K562 (cell line): Measurements from ENCODE around the gene AGPAT3. TPM values are rescaled to one million over a fixed set of nuclear protein-coding genes. Genes with fewer than 3 reads are reported as not detected.

Experiments used
- ATAC-seq: fragments of 200-7000 bp; cut with Tn5 transposase; 3 replicates; pipeline ENCODE4 v1.9.1; 2020; ENCODE audit warnings: moderate library complexity
- BruUV-seq: library from RNA; stranded (reverse); fragments of 400-500 nt; replicated peaks from 2 replicates; lab custom pipeline; 2021; lab: Mats Ljungman, UMichigan
- CTCF ChIA-PET: fragments of 300-600 bp; formaldehyde crosslinking; extraction: SDS; loops from one replicate; lab custom pipeline; 2021; ENCODE audit warnings: low intra/inter-chr PET ratio; lab: Yijun Ruan, JAX
- POLR2A ChIA-PET: fragments of 300-600, 350-650 bp; sonication (Branson Sonifier 250); formaldehyde crosslinking; extraction: SDS; loops from one replicate; lab custom pipeline; 2021; ENCODE audit warnings: antibody characterized with exemption, inconsistent platforms; lab: Yijun Ruan, JAX
- DNase-seq, 4 experiments: peaks; one replicate each; pipeline versions ENCODE4 v3.0.0 to v3.0.0-alpha.2; 2011 to 2018; ENCODE audit warnings: low spot score in 3 of 4, mixed read lengths in 3 of 4; ENCODE audit errors: extremely low read depth in 1 of 4
- FAIRE-seq: peaks from 2 replicates; lab custom pipeline; 2011; peaks lifted over from hg19 to GRCh38; lab: Jason Lieb, UNC
- H2AFZ ChIP-seq: 2 replicates; pipeline ENCODE4 v1.6.0; 2011; ENCODE audit warnings: low read depth, low read length, control low read depth, inconsistent platforms
- H3K27ac ChIP-seq: fragments of 200-600 bp; 3 replicates; pipeline ENCODE4 v1.8.0; 2011; ENCODE audit warnings: low read depth, mild to moderate bottlenecking, control low read depth, inconsistent platforms, low read length, moderate library complexity, mixed read lengths; ENCODE audit errors: extremely low read depth
- H3K27me3 ChIP-seq, 2 experiments: fragments of 300-600 bp in 1 of 2; 2 replicates in 1 of 2; 3 replicates in 1 of 2; pipeline versions ENCODE4 v1.6.0 to v1.8.0; 2011; ENCODE audit warnings: inconsistent platforms in 2 of 2, low read length in 2 of 2, mild to moderate bottlenecking in 1 of 2, mixed read lengths in 1 of 2, moderate library complexity in 1 of 2; ENCODE audit not compliant: control insufficient read depth in 2 of 2, insufficient read depth in 2 of 2
- H3K36me3 ChIP-seq: fragments of 300-600 bp; 3 replicates; pipeline ENCODE4 v1.8.0; 2011; ENCODE audit warnings: mild to moderate bottlenecking, low read length, inconsistent platforms; ENCODE audit not compliant: control insufficient read depth, insufficient read depth
- H3K4me1 ChIP-seq, 2 experiments: fragments of 200-600 bp in 1 of 2; replicated peaks in 1 of 2; 2 replicates in 1 of 2; 3 replicates in 1 of 2; pipeline versions ENCODE4 v1.5.1 to v1.8.0; 2011; ENCODE audit warnings: inconsistent platforms in 2 of 2, low read length in 2 of 2, mild to moderate bottlenecking in 1 of 2, mixed read lengths in 1 of 2, moderate library complexity in 1 of 2; ENCODE audit not compliant: control insufficient read depth in 2 of 2, insufficient read depth in 2 of 2
- H3K4me2 ChIP-seq: 2 replicates; pipeline ENCODE4 v1.6.1; 2011; ENCODE audit warnings: low read length, control low read depth, inconsistent platforms, mixed read lengths; ENCODE audit not compliant: insufficient read depth
- H3K4me3 ChIP-seq: fragments of 200-600 bp; sonication (generic), shearing (Covaris generic); 2 replicates; pipeline ENCODE4 v1.5.1; 2016; ENCODE audit warnings: control low read depth, inconsistent platforms
- H3K79me2 ChIP-seq: fragments of 200-600 bp; 3 replicates; pipeline ENCODE4 v1.8.0; 2011; ENCODE audit warnings: low read length, inconsistent platforms; ENCODE audit not compliant: control insufficient read depth, insufficient read depth
- H3K9ac ChIP-seq, 2 experiments: 2 replicates each; pipeline versions ENCODE4 v1.6.0 to v1.6.1; 2011; ENCODE audit warnings: low read depth in 2 of 2, low read length in 2 of 2, control low read depth in 1 of 2, inconsistent platforms in 1 of 2, mild to moderate bottlenecking in 1 of 2, mixed read lengths in 1 of 2; ENCODE audit not compliant: insufficient read depth in 1 of 2
- H3K9me1 ChIP-seq: one replicate; pipeline ENCODE4 v1.6.0; 2011; ENCODE audit warnings: inconsistent platforms, mild to moderate bottlenecking, low read length, moderate library complexity; ENCODE audit not compliant: control insufficient read depth, insufficient read depth
- H3K9me3 ChIP-seq: replicated peaks from 2 replicates; pipeline ENCODE4 v1.5.1; 2011; ENCODE audit warnings: low read depth, low read length, inconsistent platforms; ENCODE audit not compliant: control insufficient read depth, insufficient read depth
- H4K20me1 ChIP-seq: replicated peaks from 2 replicates; pipeline ENCODE4 v1.6.1; 2011; ENCODE audit warnings: low read length, inconsistent platforms, mixed read lengths; ENCODE audit not compliant: control insufficient read depth, insufficient read depth
- CHCHD3 ChIP-seq: fragments of 250-450 bp; sonication (Bioruptor Pico); IDR thresholded peaks from 2 replicates; pipeline ENCODE4 v2.1.2; 2022; ENCODE audit warnings: mild to moderate bottlenecking
- DIDO1 ChIP-seq: fragments of 450-650 bp; IDR thresholded peaks from 2 replicates; pipeline ENCODE4 v1.6.1; 2016; ENCODE audit warnings: low read depth, missing biosample characterization, missing genetic modification characterization
- FOXA3 ChIP-seq, 2 experiments: fragments of 450-650 bp in 1 of 2; sonication (generic) in 1 of 2; formaldehyde crosslinking; IDR thresholded peaks in 1 of 2; conservative IDR thresholded peaks in 1 of 2; 2 replicates each; pipeline versions ENCODE4 v1.4.0 to v1.8.0; 2020 to 2022; ENCODE audit warnings: mild to moderate bottlenecking in 2 of 2, missing genetic modification reagents in 1 of 2
- GATAD2A ChIP-seq: fragments of 450-650 bp; IDR thresholded peaks from 2 replicates; pipeline ENCODE4 v1.6.1; 2017
- HMBOX1 ChIP-seq: sonication (generic); IDR thresholded peaks from 2 replicates; pipeline ENCODE4 v1.6.1; 2016
- KAT8 ChIP-seq: fragments of 450-650 bp; IDR thresholded peaks from 2 replicates; pipeline ENCODE4 v1.6.1; 2016; ENCODE audit warnings: low read depth, mild to moderate bottlenecking
- PURB ChIP-seq: sonication (generic); formaldehyde crosslinking; IDR thresholded peaks from 2 replicates; pipeline ENCODE4 v1.9.0; 2021; ENCODE audit warnings: low read depth, mild to moderate bottlenecking, missing genetic modification reagents
- SMAD4 ChIP-seq: fragments of 250-450 bp; sonication (Bioruptor Pico); conservative IDR thresholded peaks from 2 replicates; pipeline ENCODE4 v1.8.0; 2021; ENCODE audit warnings: inconsistent platforms, mild to moderate bottlenecking, moderate library complexity
- TEAD4 ChIP-seq, 2 experiments: sonication (generic) in 1 of 2; formaldehyde crosslinking in 1 of 2; IDR thresholded peaks; 2 replicates each; pipeline versions ENCODE4 v1.6.1 to v1.8.0; 2012 to 2022; ENCODE audit warnings: borderline replicate concordance in 1 of 2, inconsistent platforms in 1 of 2, low read length in 1 of 2, mild to moderate bottlenecking in 1 of 2, missing genetic modification reagents in 1 of 2
- UBTF ChIP-seq, 2 experiments: IDR thresholded peaks; 2 replicates each; pipeline ENCODE4 v1.6.1; 2012; ENCODE audit warnings: improper control_type of control experiment in 2 of 2, low read depth in 2 of 2, low read length in 2 of 2, borderline replicate concordance in 1 of 2
- ZNF274 ChIP-seq: IDR thresholded peaks from 2 replicates; pipeline ENCODE4 v1.6.1; 2011; ENCODE audit warnings: low read depth, mild to moderate bottlenecking, low read length, moderate library complexity, borderline replicate concordance
- ZNF511 ChIP-seq: sonication (generic); formaldehyde crosslinking; IDR thresholded peaks from 2 replicates; pipeline ENCODE4 v1.8.0; 2022; ENCODE audit warnings: mild to moderate bottlenecking, missing genetic modification reagents
- ZSCAN29 ChIP-seq: fragments of 450-650 bp; IDR thresholded peaks from 2 replicates; pipeline ENCODE4 v1.6.1; 2017
- WGBS: fragments of 100-300 bp; shearing (Covaris generic); methylation state at CpG from one replicate; pipeline ENCODE4 v1.1.6; 2016; ENCODE audit warnings: low coverage, mixed read lengths; ENCODE audit not compliant: insufficient coverage; ENCODE audit errors: missing lambda C conversion rate; 5-methylcytosine and 5-hydroxymethylcytosine counted together
- in situ Hi-C: fragments of 300-500 bp; cut with MboI; formaldehyde crosslinking; loops from 4 replicates; pipeline ENCODE4 v1.15.0; 2018; ENCODE audit warnings: inconsistent platforms, mixed read lengths
- intact Hi-C: fragments of 100-400 bp; cut with micrococcal nuclease; formaldehyde crosslinking; loops from 2 replicates; pipeline ENCODE4 v1.14.2; 2022
- polyA plus RNA-seq, 8 experiments: library from polyadenylated mRNA; depleted of rRNA in 4 of 8; stranded (reverse) in 5 of 8; unstranded in 3 of 8; fragments of >200 nt; fragmentation: Nextera tagmentation in 2 of 8; fragmentation: Illumina TruSeq in 1 of 8; extraction: Ambion mirVana in 2 of 8; extraction: Trizol in 1 of 8; gene quantifications; 2 replicates each; pipeline versions ENCODE4 v1.2.1 to v1.2.3, GENCODE V29; 2011 to 2014; ENCODE audit warnings: inconsistent platforms in 1 of 8, missing spikeins in 1 of 8
- total RNA-seq, 7 experiments: library from RNA; depleted of rRNA in 6 of 7; stranded (reverse); fragments of >200 nt in 6 of 7; fragmentation: Illumina TruSeq in 2 of 7; extraction: Trizol in 2 of 7; gene quantifications; 2 replicates each; pipeline versions ENCODE4 v1.2.1 to v1.2.3, GENCODE V29; 2011 to 2021; ENCODE audit warnings: low replicate concordance in 1 of 7
- TF ChIP-seq, protein P1 (sequence below): fragments of 450-650 bp; IDR thresholded peaks from 2 replicates; pipeline ENCODE4 v1.6.1; 2017; ENCODE audit warnings: mild to moderate bottlenecking, moderate library complexity

The AGPAT3 gene
- total and polyA plus RNA-seq, 9 of the 15 experiments (the other 6 are each of a cell fraction or from before 2014, with no cell fraction given), result 1.5 to 88.4 (median 35.7) TPM

GRCh38 chr21:43866260-43866629 is 1.2 kb downstream of the AGPAT3 start (continued):
- TF ChIP-seq, protein P1, sequence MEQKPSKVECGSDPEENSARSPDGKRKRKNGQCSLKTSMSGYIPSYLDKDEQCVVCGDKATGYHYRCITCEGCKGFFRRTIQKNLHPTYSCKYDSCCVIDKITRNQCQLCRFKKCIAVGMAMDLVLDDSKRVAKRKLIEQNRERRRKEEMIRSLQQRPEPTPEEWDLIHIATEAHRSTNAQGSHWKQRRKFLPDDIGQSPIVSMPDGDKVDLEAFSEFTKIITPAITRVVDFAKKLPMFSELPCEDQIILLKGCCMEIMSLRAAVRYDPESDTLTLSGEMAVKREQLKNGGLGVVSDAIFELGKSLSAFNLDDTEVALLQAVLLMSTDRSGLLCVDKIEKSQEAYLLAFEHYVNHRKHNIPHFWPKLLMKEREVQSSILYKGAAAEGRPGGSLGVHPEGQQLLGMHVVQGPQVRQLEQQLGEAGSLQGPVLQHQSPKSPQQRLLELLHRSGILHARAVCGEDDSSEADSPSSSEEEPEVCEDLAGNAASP, result no peak
- no peak for TF ChIP-seq HMBOX1
- TF ChIP-seq ZNF274, result no peak
- TF ChIP-seq DIDO1 (tag), result no peak

GRCh38 chr21:43866659-43867331 is 1.8 kb downstream of the AGPAT3 start:
- Histone ChIP-seq H3K4me3 (peak overlapping the region; percentile 75), H4K20me1 (no peaks in the 10 kb centered on the region), H3K4me2 (peak overlapping the region; percentile 86), H3K36me3 (peaks cover 48% of the 10 kb centered on the region), H3K9me3 (no peaks in the 10 kb centered on the region), H3K9ac (peak overlapping the region; percentile 86 to 94), H3K27me3 (no peaks in the 10 kb centered on the region), H3K27ac (peak overlapping the region; percentile 90), H2AFZ (peak overlapping the region; percentile 48), H3K79me2 (peaks cover 70% of the 10 kb centered on the region), H3K9me1 (no peaks in the 10 kb centered on the region), H3K4me1 (peaks cover 22 to 46% of the 10 kb centered on the region in 2 experiments)
- in situ Hi-C loops, result no loop called here
- BruUV-seq, result no TSS peak
- ATAC-seq (peak; percentile 65), FAIRE-seq (peak; percentile 55), DNase-seq (peak; percentile 54 to 73 (median 58))
- 41% methylated on average over 24 of the region's 24 CpGs for WGBS
- intact Hi-C loops, result loop anchor here (1.0 kb wide), 1 partner anchor 18 kb away; no protein-coding TSS in a partner anchor
- ChIA-PET CTCF (interaction anchor here (0.9 kb wide), 1 partner anchor 73 kb away, joined by 3 read pairs; no protein-coding TSS in a partner anchor), POLR2A (interaction anchor here (0.7 to 1.6 kb wide), 7 partner anchors 13 to 72 kb away, joined by 3 to 6 read pairs (median 3); no protein-coding TSS in a partner anchor)
- TF ChIP-seq ZSCAN29 (0 out of 2 replicates have a peak, but pooled peaks have one; percentile 31), CHCHD3 (no peak), SMAD4 (CRISPR knock-in tag) (peak; percentile 14; the same call in 1 of the 2 replicates), TEAD4 (IDR thresholded peaks at IDR 0.05; ENCODE audit: low read length) (0 out of 2 replicates have a peak, but pooled peaks have one; percentile 5), TEAD4 (CRISPR knock-in tag; IDR thresholded peaks at IDR 0.05; ENCODE audit: borderline replicate concordance) (no peak), GATAD2A (no peak), UBTF (IDR thresholded peaks at IDR 0.05; ENCODE audit: borderline replicate concordance in 1 of 2, low read depth in 2 of 2, low read length in 2 of 2) (0 out of 4 replicates have a peak, but pooled peaks of 1 of the 2 experiments have one; percentile 41), ZNF511 (CRISPR knock-in tag) (0 out of 2 replicates have a peak, but pooled peaks have one; percentile 38), PURB (CRISPR knock-in tag) (no peak), FOXA3 (CRISPR knock-in tag; conservative IDR thresholded peaks at IDR 0.05 in 1 of 2, IDR thresholded peaks at IDR 0.05 in 1 of 2) (0 out of 4 replicates have a peak, but pooled peaks of 1 of the 2 experiments have one; percentile 34), KAT8 (no peak)
